HG03135 (cell line): Measurements from ENCODE around the gene HES7.
"Not testable (repeated sequence)": the region's sequence is repeated elsewhere in the genome, so short reads cannot be mapped to it uniquely, and the experiment has no call there.

ENCODE experiments used
- ATAC-seq: cut with Tn5 transposase; IDR thresholded peaks from one replicate; pipeline ENCODE4 v1.9.1; 2021; ENCODE audit warnings: mild to moderate bottlenecking, moderate library complexity; ENCODE audit not compliant: unreplicated experiment

Gene HES7

DNA sequence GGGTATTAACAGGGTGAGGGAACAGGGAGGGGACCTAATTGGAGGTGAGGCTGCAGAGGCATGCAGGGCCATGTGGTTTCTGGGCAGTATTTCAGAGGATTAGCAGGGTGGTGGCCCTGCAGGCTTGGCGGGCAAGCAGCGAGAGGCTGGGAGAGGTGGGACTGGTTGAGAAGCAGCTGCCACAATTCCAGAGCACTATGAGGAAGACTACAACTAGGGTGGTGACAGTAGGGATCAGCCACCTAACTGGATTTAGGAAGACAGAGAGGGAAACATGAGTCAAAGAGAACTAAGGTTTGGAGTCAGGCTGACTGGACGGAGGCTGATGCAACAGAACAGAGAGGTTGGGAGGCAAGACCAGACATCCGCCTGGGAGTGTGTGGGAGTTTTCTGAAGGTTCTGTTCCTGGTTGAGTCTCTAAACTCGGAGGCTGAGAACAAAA lies 17.9 kb downstream of the HES7 start:
- no peak for ATAC-seq

DNA sequence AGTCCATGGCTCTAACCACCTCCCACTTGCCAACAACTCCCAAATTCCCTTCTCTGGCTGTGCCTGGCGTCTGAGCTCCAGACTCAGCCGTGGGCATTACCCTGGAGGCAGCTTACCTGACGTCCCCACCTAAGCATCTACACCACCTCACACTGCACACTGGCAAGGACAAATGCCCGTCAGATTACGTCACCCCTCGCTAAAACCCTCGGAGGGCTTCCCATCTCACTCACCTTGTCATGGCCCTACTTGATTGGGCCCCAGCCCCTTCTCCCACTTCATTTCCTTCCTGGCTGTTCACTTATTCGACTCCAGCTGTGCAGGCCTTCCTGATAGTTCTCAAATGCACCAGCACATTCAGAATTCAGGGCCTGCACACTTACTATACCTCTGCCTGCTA lies 19.0 kb downstream of the HES7 start:
- no peak for ATAC-seq

DNA sequence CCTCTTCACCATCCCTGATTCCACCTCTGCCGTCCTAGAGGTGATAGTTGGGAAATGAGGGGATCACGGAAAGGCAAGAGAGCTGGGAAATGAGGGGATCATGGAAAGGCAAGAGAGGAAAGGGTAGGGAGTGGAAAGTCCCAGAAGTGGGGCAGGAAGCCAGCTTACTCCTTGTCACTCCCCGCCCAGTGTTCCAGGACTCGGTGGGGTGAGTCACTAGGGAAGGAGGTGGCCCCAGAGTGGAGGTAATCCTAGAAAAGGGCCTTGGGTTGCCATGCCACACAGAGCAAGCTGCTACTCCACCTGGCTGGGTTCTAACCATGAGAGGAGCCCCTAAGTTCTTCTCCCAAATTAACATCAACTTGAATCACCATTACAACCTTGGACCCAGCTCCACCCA lies 20.4 kb downstream of the HES7 start:
- no peak for ATAC-seq

DNA sequence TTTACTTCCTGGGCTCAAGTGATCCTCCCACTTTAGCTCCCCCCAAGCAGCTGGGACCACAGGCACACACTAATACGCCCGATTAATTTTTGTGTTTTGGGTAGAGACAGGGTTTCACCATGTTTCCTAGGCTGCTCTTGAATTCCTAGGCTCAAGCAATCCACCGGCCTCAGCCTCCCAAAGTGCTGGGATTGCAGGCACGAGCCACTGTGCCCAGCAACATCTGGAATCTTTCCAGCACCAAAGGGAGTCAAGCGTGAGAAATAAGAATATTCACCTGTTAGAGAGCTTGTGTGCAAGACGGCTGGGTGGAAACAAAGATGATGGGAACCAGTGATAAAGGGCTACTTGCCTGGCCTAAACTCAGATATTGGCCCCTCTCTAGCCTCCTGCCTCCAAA lies 22.2 kb downstream of the HES7 start:
- no peak for ATAC-seq

DNA sequence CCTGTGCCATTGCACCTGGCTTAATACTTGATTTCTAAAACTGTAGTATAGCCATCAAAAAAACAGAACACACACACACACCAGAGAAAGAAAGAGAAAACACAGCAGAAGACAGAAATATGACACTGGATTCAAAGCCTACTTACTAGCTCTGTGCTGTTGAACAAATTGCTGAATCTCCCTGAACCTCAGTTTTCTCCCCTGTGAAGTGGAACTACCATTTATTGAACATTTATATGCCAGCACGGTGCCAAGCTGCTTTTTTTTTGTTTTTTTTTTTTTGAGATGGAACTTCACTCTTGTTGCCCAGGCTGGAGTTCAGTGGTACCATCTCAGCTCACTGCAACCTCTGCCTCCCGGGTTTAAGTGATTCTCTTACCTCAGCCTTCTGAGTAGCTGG lies 23.1 kb downstream of the HES7 start:
- ATAC-seq: no peak

DNA sequence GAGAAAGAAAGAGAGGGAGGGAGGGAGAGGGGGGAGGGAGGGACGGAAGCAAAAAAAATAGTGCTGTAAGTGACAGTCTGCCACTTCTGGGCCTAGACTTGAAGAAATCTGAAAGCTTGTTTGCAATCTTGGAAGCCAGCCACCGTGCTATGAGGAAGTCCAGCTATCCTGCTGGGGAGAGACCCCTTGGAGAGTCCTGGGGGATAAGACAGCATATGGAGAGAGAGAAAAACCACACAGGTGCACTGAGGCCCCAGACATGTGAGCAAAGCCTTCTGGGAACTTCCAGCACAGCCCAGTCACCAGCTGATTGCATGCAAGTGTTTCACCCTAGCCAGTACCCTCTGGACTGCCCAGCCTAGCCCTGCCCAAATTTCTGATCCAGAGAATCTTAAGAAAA lies 23.8 kb downstream of the HES7 start:
- no peak for ATAC-seq

DNA sequence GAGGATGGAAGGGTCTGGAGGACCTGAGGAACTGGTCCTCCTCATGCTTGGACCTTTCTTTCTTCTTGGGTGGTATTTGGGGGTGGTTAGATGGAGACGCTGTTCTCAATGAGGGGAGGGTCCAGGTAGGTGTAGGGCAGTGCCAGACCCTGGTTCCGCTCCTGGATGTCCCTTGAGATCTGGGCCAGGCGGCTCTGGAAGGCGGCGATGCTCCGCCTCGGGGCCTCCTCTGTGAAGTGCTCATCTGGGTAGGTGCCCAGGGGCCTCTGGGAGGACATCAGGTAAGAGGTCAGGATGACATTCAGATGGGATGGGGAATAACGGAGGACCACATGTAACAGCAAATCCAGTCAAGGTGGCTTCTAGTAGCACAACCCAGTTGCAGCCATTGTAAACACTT lies 27.4 kb downstream of the HES7 start:
- ATAC-seq: no peak

DNA sequence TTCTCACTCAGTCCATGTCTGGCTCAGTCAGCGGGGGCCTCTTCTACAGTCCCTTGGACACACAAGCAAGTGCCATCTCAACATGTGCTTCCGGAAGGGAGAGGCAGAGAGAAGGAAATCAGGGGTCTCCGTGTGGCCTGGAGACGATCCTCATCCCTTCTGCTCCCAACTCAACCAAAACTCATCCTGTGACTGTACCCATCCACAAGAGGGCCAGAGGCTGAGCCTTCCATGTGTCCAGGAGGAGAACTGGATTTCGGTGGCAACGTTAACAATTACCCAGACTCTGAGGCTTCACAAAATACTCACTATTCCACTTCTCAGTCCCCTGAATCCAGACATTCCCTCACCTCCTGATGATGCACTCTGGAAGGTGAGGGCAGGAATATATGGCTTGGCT lies 28.5 kb downstream of the HES7 start:
- ATAC-seq: no peak

DNA sequence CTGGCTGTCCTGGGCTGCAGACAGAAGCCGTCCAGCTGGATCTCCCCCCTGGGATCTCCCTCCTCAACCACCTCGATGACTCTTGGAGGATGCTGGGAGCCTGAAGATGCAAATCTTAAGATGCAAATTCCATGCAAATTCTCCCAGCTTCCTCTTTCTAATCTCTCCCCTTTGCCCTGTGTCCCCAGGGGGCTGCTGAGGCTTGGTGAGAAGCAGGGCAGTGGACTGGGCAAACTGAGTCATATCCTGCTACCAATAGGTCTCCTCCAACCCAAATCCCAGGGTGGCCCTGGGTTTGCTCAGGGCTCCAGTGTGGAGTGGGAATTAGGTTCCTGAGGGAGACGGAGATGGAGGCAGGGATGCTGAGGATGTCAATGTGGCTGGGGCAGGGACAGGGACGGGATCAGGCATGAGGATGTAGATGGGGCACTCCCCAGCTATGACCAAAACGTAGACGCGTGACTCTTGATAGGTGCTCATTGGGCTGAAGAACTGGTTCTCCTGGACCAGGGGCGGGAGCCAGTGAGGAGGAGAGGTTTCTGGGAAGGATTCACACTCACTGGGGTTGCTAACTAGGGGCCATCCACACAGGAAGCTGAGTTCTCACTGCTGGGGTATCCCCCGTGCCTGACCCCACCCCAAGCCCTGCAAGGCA lies 32.7 kb downstream of the HES7 start:
- peak; percentile 73 for ATAC-seq

DNA sequence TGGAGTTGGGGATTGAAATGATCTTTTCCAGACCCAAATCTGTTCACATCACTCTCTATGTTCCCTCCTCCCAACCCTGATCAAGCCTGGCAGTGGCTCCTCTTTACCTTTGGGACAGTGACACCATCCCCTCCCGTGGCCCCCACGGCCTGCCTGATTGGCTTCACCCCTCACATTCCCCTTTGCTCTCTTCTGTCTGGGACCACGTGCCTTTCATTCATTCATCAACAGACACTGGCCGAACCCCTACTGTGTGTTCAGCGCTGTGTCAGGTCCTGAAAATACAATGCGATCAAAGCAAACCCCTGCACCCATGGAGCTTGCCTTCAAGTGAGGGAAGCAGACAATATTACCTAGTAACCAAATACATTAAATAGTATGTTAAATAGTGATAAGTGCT lies 34.2 kb downstream of the HES7 start:
- ATAC-seq: no peak

DNA sequence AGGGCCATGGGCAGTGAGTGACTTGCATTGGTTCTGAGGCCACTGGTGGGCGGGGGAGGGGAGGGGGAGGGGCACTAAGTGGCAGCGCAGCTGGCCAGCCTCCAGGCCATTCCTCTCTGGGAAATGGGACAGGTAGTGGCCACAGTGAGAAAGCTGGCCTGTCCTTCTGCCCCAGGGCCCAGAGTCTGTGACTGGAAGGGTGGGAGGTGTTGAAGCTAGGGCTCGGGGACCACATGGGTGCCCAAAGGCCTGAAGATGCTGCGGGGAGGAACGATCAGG lies 36.0 kb downstream of the HES7 start:
- ATAC-seq: no peak

DNA sequence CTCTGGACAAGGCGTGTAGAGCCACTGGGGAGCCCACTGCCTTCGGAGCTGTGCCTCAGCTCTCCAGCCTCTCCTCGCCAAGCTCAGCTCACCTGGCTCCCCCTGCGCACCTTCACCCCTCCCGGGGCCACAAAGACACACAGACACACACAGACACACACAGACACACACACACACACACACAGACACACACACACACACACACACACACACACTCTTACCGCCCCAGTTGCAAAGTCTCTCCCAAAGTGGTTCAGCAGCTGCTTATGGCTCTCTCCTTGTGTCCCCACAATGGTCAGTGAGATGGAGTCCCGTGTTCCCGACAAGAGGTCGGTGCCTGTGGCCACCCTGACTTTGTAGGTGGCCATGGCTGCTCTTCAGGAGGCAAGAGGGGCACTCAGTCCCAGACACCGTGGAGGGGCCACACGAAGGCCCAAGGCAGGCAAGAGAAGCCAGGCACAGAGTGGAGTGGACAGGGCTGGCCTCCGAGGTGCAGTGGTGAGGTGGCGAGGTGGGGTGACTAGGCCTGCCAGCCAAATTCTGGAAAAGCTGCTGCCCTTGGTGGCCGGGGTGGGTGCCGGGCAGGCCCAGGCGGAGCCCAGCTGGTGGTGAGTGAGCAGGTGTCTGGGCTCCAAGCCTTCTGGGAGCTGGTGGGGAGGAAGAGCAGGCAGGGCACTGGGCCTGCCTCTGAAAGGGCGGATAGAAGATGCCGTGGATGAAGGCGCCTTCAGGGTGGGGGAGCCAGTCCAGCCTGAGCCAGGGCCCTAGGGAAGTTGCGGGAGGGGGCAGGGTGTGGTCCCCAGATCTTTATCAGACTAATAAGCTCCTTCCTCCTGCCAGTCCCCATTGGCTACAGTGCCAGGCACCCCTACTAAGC lies 36.6 kb downstream of the HES7 start, which contains the start of gene ALOX12B:
ALOX12B (minus strand) TSS at position 642 of the 877 bp plus-strand sequence; CDS start at position 368, 274 bp downstream.
- no peak for ATAC-seq

DNA sequence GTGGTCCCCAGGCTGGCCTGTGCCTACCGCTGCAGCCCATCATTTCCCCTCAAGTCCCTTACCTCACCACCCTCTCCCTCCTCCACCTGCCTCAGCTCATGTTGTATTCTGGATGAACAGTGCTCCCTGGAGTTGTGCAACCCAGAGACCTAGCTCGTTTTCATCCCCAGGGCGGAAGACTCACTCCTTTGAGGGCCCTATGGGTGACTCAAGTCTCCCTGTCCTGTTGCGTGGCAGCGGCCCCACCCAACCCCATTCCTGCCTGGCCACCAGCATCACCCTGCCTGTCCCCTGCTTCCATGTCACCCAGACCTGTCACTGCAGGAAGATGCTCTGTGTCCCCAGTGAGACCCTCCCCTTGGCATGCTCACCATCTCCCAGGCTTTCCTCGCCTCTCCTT lies 39.7 kb downstream of the HES7 start:
- no peak for ATAC-seq

DNA sequence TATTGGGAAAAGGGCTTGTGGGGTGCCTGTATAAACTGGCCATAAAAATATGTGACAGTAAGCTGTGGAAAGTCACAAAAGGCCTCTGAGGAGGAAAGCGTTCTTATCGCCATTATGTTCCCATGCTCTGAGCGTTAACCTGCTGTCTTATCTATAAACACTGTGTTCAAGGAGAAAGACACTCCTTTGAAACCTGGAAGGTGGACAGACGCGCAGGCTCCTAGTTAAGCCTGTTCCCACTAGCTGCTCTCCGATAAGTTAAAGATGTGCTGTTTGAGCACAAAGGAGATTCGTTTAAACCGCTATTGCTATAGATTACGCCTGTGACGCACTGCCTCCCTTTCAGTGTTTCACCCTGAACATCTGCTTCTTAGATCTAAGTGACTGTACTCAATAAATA lies 41.6 kb downstream of the HES7 start:
- ATAC-seq: no peak

DNA sequence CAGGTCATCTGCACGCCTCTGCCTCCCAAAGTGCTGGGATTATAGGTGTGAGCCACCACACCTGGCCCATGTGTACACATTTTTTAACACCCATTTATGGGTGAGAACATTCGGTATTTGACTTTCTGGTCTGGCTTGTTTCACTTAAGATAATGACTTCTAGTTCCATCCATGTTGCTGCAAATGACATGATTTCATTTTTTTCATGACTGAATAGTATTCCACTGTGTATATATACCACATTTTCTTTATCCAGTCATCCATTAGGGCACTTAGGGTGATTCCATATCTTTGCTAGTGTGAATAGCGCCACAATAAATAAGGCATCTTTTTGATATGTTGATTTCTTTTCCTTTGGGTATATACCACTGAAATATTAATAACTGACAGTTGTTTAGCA lies 42.0 kb downstream of the HES7 start:
- no peak for ATAC-seq

DNA sequence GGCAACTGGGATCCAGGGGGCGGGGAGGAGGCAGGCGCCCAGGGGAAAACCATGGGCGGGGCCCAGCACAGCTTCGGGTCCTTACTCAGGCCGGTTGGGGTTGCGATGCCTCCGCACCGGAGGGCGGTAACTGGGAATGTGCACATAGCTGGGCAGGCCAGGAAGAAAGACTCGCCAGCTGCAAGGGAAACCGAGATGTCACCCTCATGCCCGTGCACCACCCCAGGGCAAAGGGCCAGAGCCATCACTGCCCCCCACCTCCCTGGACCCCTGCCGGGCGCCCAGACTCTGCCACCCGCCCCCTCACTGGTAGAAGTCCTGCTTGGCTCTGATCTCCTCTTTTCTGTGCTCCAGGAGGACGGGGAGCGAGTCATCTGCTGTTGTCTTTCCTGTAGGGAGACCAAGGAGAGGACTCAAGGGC lies 43.1 kb downstream of the HES7 start:
- no peak for ATAC-seq

DNA sequence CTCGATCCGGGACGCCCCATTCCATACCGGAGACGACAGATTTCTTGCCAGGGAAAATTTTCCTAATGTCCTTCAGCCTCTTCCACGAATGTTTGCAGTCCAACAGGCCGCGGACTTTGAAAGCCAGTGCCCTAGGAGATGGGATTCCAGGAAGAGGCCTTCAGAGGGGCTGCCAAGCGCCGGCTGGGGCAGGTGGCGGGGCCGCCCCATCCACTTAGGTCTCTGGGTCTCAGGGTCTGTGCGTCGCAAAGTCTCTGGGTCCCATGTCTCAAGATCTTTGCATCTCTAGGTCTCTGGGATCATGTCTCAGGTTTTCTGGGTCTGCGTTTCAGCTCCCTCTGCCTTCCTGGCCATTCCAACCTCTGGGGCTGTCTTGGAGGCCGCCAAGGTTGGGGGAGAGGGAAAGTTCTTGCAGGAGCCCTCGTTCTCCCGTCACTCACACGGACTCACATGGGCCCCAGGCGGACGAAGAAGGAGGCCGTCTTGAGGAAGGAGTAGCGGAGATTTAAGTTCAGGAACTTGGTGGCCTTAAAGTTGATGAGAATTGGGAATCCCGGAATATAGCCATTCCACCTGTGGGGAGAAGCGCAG lies 43.6 kb downstream of the HES7 start:
- no peak for ATAC-seq

DNA sequence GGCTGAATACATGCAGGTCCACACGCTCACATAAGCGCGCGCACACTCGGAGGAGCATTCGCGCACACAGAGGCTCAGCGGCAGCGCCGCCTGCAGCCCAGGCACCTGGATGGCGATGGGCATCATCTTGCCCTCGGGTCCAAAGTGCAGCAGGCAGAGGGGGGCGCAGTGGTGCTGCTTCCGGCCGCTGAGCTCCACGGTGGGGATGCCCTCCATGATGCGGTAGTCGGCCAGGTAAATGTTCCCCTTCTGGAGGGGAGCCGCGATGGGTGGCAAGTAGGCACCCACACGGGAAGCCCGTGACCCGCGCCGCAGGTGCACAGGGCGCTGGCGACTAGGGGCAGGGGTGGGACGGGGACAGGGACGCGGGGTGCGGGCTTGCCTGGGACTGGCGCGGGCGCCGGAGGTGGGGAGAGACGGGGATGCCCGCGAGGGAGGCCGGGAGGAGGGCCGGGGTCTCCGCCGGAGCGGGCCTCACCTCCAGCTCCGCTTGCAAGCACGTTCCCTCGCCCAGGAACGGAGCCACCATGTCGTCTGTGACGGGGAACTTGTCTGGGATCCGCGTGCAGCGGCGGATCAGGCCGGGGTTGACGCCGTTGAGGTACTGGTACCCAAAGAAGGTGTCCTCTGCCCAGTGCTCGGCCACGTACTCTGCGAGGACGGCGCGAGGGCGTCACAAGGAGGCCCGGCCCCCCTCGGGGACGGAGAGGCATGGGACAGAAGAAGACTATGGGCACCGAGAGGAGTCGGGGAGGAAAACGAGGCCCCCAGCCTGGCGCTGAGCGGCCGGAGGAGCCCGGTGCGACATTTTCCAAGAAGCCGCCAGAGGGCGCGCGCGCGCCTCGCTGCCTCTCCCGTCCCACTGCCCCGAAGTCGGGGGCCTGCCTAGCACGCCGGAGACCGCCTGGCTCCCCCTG lies 44.4 kb downstream of the HES7 start:
- ATAC-seq: peak; percentile 61

DNA sequence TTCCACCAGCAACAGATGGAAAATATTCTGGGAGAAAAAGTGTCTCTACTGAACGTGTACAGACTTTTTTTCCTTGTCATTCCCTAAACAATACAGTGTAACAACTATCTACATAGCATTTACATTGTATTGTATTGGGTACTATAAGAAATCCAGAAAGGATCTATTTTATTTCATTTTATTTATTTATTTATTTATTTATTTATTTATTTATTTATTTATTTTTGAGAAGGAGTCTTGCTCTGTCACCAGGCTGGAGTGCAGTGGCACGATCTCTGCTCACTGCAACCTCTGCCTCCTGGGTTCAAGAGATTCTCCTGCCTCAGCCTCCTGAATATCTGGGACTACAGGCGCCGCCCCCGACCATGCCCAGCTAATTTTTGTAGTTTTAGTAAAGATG lies 46.0 kb downstream of the HES7 start:
- not testable (repeated sequence) for ATAC-seq

DNA sequence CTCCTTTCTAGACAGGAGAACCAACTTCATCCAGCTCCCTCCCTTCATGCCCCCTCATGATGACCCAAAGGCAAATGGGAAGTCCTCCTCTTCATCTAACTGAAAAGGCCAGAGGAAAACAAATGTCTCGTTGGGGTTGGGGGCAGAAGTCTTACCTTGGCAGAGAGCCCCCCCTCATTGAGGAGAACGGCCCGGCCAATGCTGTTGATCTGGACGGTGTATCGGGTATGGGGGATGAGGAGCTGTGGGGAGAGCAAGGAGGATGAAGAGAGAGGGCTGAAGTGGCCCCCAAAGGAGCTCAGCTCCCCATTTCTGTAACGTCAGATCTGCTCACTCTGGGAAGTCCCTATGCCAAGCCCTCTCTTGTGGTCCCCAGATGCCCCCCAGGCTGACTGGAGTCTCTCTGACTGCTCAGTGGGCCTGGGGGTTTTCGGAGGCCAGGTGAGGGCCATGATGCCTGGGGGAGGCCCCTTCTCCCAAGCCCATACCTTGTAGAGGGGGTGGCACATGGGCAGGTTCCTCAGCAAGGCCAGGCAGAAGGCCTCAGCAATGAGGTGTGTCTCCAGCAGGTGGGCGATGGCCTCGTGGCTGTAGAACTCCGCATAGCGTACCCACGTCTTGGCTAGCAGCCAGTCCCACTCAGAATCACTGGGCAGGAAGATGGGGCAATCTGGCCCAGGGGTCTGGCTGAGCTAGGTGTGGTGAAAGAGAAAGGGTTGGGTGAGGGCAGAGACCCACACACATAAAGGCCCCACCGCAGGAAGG lies 47.2 kb downstream of the HES7 start:
- no peak for ATAC-seq
